COLO668 (cell line): ENCODE results near the gene CDC27.
"Not testable (repeated sequence)": the region's sequence is repeated elsewhere in the genome, so short reads cannot be mapped to it uniquely, and the experiment has no call there.

Experiments used
- DNase-seq: peaks from one replicate; lab custom pipeline; 2025; ENCODE audit not compliant: unreplicated experiment; lab: John Stamatoyannopoulos, UW

The CDC27 gene

DNA sequence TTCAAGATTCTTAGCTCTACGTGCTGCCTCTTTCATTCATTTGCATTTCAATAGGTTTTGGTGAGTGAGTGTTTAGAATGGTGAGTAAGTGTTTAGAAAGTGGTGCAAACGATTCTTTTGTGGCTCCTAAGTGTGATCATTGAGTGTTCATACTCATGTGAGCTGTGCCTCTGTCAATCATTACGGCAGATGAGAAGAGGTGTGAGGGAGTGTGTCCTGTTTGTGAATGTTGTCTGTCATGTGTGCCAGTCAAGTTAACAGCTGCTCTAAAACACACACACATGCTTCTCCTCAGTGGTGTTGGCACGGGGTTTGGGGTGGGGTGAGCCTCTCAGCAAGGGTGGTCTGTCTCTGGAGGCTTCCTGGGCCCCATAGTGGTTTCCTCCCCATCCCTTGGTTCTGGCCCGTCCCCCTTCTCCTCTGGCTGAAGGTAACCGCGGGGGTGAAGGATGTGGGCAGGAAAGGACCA is 31.5 kb upstream of the CDC27 start:
- DNase-seq: no peak

DNA sequence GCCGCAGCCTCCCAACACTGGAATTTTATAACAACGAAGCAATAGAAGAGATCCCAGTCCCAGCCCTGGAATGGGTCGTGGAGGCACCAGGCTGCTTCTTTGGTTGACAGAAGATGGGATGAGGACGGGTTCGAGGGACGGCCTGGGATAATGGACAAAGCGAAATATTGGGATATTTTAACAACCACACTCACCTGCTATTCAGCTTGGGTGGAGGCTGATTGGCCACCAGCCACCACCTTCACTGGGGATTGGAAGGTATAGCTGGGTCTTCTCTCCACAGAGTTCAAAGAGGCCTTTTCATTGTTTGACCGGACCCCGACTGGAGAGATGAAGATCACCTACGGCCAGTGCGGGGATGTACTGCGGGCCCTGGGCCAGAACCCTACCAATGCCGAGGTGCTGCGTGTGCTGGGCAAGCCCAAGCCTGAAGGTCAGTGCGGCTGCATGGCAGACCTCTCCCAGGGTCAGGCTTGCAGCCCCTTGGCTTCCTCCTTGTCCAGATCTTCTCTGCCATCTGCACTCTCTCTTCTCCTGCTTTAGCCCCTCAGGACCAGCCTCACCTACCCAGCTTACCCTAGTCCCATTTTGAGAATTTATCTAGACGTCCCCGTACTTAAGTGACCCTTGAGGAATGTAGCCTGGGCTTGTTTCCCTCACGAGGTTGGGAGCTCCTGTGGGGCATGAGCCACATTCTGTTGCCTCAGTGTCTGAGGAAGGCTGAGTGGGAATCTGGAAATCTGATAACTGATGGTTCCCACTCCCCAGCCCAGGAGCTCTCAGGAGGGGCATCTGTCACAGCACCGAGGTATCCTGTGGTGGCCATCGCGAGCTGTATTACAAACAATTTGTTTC is 30.8 kb upstream of the CDC27 start:
- no peak for DNase-seq

DNA sequence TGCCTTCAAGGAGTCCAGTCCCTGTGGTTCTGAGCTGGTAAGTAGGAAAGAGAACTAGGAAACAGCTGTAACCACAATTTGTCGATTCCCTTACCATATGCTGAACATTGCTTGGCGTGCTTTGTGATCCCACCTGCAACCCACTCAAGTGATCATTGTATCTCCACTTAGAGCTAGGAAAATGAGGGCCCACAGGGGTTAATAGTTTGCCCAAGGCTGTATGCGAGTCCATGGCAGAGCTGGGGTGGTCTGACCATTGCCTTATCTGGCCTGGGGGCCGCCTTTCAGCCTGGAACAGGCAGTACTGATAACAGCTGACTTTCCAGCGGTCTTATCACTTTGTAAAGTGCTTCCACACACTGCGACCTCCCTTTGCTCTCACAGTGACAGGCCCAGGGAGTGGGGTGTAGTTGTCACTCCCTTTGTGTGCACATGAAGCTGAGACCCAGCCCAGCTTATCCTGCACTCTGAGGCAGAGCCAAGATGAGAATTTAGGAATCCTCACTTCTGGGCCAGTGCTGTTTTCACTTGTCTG is 29.9 kb upstream of the CDC27 start:
- no peak for DNase-seq

DNA sequence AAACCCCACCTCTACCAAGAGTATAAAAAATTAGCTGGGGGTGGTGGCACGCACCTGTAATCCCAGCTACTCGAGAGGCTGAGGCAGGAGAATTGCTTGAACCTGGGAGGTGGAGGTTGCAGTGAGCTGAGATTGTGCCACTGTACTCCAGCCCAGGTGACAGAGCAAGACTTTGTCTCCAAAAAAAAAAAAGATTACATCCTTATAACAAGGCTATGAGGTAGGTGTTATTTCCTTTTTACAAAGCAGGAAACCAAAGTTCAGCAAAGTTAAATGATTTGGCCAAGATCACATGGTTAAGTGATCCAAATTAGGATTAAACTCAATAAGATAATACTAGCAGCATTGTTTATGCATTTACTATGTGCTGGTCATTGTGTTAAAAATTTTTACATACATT is 28.2 kb upstream of the CDC27 start:
- DNase-seq: not testable (repeated sequence)

DNA sequence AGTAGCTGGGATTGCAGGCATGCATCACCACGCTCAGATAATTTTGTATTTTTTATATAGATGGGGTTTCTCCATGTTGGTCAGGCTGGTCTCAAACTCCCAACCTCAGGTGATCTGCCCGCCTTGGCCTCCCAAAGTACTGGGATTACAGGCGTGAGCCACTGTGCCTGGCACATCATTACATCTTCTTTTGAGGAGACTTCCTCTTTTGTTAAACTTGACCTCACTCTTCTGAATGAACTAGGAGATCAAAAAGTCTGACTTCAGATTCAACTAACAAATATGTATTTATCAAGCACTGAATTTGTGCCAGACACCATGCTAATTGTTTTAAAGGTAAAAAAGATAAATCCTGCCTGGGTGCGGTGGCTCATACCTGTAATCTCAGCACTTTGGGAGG is 27.7 kb upstream of the CDC27 start:
- DNase-seq: not testable (repeated sequence)

DNA sequence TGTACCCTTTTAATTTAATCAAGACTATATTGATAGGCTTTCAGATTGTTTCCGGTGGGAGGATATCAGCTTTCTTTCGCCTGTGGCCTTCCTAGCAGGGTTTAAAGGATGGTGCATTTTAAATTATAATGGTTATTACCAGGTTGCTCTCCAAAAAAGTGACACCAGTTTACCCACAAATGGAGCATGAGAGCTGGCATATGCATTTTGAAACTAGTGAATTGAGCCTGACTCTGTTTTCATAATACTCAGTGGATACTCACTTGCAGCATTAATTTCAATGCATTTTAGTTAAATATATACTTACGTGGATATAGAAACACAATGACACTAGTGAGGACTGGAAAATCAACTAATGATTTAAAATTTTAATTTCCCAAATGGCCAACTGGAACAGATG is 25.8 kb upstream of the CDC27 start:
- DNase-seq: no peak

DNA sequence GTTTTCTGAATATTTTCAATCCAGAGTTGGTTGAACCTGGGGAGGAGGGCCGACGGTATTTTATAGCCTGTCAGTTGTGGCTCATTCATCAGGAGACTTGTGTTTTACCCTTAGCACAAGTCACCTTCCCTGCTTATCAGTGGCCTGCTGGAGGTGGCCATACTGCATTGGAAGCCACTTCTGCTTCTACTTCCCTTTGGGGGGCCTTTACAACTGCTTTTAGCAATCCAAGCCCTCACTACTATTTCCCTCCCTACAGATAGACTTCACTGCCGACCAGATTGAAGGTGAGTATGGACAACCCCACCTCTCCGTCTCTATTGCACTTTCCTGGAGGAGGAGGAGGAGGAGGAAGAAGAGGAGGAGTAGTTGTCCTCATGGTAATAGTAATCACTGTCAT is 24.4 kb upstream of the CDC27 start:
- no peak for DNase-seq

DNA sequence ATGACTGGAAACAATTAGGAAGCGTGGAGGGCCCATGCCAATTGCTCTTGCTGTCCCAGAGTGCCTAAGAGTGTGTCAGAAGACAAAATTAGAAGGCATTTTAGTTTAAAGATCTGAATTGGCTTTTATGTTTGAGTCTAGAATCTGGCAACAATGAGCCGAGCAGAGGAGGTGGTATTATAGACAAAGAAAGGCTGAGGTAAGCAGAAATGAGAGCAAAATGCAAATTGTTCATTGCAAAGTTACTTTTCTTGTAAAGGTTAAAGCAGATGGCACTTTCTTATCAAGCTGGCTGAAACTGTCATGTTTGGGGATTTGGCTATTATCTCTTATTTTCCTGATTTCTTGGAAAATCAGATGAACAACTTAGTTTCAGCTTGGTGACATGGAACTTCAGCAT is 23.4 kb upstream of the CDC27 start:
- DNase-seq: no peak

DNA sequence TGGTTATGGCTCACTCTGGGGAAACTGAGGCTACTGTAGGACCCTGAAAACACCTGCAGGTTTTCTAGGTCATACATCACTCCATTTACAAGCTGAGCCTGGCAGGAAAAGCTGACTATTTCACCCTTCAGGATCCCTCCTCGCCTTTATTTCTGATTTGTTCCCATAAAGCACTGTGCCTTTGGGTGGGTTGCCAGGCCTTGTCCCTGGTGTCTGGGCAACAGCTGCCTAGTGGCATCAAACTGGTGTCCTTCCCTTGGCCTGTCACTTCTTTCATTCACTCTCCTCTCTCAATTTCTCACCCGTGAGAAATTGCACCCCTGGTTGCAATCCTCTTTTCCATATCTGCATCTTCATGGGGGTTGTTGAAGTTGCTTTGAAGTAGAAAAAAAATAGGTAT is 21.7 kb upstream of the CDC27 start:
- no peak for DNase-seq

DNA sequence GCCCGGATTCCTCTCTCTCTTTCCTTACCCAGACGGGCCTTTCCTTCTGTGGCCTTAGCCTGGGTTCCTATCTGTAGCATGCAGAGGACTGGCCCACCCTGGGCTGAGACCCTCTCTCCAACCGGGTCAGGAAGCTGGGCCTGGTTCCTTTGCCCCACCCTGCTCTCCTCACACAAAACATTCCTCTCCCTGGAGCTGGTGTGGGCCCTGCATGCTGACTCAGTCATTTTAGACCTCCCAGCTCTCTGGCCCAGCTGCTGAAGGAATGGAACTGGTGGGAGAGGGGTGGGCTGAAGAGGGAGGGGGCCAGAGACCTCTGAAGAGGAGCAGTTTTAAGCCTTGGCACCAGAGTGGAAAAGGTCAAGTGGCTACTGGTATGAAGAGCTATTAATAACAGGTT is 21.0 kb upstream of the CDC27 start:
- no peak for DNase-seq

DNA sequence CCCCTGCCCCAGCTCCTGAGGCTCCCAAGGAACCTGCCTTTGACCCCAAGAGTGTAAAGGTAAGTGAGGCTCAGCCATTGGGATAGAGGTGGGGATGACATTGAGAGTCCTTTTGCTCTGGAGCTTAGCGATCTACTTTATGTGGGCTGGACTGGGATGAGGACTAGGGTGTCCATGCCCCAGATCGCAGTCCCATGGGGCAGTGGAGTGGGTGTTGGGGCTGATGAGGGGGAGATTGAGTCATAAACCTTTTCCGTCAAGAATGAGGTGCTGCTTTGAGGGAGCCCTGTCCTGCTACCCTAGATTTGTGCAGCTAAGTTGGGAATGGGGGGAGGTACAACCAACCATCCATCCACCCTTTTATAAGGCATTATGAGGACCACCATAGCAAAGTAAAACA is 20.4 kb upstream of the CDC27 start:
- DNase-seq: no peak

DNA sequence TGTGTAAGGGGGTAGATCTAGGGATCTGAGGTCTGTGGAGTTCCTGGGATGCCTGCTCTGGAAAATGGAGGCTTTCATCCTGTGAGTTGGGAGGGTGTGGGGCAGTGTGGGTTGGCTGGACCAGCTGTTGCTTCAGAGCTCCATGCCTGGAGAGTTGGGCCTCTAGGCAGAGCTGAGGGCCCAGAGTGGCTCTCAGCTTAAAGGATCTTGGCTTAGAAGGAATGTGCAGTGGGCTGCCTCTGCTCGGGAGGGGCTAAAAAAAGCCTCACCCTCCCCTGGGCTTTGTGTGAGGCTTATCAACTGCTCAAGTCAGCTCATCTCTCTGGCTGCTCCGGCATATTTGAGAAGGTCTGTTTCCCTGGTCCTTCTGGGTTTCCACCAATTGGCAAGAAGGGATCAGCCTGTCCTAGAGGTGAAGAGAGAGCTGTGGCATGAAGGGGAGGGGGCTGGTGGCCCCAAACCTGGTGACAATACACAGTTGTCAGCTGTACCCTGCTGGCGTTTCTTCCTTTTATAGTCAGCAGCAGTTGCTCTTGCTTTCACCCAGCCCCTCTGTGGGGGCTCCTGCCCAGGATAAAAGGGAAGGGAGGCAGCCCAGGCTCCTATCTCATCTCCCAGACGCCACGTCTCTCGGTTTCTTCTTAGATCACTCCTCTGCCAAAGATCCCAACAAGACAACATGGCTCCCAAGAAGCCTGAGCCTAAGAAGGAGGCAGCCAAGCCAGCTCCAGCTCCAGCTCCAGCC is 19.8 kb upstream of the CDC27 start, which contains the start of gene MYL4:
TSS of gene MYL4 (plus strand) at position 605 of the 745 bp plus-strand sequence. CDS start at position 680, 75 bp downstream.
- no peak for DNase-seq

DNA sequence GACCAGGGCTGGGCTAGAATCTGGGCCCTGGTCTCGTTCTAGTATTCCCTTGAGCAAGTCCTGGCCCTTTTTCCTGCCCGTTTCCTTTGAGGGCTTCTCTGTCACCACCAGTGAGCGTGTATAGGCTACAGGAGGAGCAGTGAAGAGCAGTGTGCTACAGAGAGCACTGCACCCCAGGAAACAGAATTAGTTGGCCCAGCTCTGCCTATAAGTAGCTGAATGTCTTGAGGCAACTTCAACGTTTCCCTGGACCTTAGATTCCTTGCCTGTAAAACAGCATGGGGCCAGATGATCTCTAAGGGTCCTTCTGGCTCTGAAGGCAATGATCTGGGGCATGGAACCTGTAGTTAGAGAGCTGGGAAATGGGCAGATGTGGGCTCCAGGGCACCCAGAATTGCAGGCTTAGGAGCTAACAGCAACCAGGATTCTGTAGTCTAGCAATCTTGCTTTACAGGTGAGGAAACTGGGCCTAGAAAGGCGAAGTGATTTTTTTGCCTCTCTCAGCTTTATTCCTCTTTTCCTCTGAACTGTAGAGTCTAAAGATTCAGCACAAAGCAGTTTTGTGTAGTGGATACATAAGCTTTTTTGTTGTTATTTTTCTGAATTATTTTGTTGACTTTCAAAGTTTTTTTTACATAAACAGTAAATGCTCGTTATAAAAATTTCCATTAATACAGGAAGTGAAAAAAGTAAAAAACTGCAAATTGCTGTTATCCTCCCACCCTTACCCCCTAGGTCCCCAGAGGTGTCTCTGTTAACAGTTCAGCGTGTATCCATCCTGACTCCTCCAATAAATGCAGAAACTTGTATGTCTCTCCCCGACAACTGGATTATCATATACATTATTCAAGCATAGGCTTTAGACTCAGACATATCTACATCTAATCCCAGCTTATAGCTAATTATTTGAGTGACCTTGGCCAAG is 18.3 kb upstream of the CDC27 start:
- DNase-seq: no peak

DNA sequence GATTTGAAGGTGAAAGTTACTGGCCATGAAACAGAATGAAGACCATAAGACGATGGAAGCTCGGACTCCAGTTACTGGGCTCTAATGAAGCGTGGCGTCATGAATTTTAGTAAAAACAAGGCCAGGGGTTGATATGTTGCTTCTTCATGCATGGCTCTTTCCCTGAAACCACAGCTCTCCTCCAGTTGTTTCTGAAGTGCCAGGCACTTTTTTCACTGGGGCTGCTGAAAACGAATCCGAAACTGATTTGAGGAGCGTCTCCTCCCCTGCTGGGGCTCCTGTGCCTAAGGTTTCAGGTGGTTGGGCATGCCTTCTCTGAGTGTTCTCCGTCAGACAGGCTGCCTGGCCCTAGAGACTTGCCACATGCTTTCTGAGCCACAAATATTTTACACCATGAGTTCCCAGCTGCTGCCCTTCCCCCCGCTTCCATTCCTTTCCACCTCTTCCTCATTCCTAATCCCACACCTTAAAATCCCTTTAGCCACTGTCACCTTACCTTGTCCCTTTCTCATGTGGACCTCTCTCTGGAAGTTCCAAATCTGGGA is 16.4 kb upstream of the CDC27 start:
- no peak for DNase-seq

DNA sequence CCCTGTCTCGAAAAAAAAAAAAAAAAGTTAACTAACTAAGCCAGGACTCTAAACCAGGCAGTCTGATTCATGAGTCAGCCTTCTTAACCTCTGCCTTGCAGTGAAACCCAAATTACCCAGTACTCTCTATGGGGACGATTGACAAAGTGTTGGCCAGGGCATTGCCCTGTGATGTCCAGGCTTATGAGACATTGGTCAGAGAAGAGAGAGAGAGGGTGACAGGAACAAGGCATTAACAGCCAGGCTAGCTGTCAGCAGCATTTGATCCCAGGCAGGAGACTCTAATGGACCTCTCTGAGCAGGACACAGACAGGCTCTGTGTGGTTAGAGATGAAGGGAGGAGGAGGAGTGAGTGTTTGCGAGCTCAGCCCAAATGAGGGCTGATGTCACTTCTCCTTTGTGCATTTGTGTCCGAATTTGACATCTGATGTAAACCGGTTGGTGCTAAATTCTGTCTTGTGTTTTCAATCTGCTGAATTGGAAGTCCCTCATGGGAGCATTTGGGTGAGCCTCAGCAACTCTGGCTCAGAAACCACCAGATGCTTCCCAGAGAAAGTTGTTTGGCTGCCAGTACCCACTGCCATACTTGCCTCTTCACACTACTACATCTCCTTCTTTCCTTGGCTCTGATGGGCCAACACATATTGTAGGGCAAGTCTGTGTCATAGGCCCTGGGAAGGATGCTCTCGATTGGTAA is 15.8 kb upstream of the CDC27 start:
- no peak for DNase-seq

DNA sequence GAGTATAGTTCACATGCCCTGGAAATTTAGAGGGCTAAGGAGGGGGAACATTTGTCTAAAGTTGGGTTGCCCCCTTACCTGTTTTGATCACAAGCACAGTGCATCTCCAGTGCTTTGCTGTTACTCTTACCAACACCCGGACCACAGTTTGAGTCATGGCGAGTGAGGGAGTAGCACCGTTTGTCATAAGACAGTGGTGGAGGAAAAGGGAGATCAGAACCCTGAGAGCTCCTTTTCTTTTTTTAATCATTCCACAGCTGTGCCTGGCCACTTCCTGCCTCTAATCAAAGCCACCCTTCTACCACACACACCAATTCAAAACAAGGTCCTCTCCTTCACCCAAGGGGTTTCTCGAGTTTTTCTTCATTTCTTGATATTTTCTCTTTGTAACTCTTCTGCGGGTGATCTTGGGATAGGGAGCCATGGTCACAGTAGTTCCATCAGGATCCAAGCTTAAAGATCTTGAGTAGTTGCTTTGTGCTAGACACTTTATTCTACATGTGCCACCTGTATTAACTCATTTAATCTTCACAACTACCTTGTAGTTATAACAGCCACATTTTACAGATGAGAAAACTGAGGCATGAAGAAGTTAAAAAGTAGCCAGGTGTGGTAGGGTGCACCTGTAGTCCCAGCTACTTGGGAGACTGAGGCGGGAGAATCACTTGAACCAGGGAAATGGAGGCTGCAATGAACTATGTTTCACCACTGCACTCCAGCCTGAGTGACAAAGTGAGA is 15.1 kb upstream of the CDC27 start:
- DNase-seq: no peak

DNA sequence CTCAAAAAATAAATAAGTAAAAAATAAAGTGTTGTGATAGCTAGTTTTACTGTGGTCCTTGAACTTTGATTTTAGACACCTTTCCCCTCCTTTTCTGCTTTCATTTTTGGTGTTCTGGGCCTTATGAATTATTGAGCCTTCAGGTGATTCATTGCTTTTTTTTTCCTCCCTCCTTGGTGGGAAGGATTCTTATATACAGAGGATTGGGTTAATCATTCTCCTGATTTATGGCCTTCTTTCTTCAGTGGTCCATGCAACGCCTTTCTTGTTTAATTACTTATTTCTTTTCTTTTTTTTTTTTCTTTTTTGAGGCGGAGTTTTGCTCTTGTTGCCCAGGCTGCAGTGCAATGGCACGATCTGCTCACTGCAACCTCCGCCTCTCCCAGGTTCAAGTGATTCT is 12.1 kb upstream of the CDC27 start:
- no peak for DNase-seq

DNA sequence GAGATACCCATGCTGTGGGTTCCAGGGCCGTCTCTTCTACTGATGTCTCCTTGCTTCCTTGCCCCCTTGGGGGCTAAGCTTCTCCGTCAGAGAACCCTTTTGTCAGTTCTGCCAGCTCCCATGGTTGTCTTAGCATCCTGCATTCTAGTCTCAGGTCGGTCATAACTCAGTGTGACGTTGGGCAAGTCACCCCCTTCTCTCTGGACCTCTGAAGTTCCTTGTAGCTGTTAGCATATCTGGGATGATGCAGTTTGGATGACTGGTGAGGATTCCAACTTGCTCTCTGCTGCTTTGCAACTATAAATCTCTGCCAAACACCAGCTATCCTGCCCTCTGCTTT is 11.2 kb upstream of the CDC27 start:
- DNase-seq: no peak

DNA sequence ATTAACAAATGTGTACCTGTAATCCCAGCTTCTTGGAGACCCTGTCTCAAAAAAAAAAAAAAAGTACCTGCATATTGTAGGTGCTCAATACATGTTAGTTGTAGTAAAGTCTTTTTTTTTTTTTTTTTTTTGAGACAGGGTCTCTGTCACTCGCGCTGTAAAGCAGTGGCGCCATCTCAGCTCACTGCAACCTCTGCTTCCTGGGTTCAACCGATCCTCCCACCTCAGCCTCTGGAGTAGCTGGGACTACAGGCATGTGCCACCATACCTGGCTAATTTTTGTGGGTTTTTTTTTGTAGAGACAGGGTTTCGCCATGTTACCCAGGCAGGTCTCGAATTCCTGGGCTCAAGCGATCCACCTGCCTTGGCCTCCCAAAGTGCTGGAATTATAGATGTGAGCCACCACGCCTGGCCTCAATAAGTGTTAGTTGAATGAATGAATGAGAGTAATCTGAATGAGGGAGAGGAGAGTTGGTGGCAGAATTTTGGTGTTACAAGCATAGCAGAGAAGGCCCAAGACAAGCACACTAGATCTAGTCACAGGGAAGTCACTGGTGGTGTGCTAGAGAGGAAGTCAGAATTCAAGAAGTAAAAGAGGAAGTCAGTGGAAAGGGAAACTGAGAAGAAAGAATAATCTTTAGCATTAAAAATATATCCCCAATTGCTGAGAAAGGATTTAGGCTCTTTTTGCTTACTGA is 10.7 kb upstream of the CDC27 start:
- no peak for DNase-seq
